Activated CD8-positive, alpha-beta T cell treated with anti-CD3 and anti-CD28 coated beads for 36 hours (primary cell): ENCODE results near the gene TF. TPM values are rescaled to one million over a fixed set of nuclear protein-coding genes. Genes with fewer than 3 reads are reported as not detected.

Experiments used
- ATAC-seq: fragments of 200-7000 bp; cut with Tn5 transposase; one replicate; pipeline ENCODE4 v1.10.0; 2021; ENCODE audit warnings: mild to moderate bottlenecking, moderate library complexity
- CTCF ChIA-PET: fragments of 350-600 bp; sonication (Branson Sonifier 250); formaldehyde crosslinking; loops from one replicate; lab custom pipeline; 2021; ENCODE audit warnings: antibody characterized with exemption; lab: Charles Lee
- POLR2A ChIA-PET: fragments of 350-600 bp; sonication (Branson Sonifier 250); formaldehyde crosslinking; loops from one replicate; lab custom pipeline; 2021; ENCODE audit warnings: antibody characterized with exemption; lab: Charles Lee
- DNase-seq: peaks from one replicate; pipeline ENCODE4 v3.0.0-alpha.2; 2020
- H3K27ac Mint-ChIP-seq: one replicate; pipeline ENCODE4 v1.8.0; 2021; ENCODE audit warnings: mild to moderate bottlenecking, mixed read lengths
- H3K27me3 Mint-ChIP-seq: one replicate; pipeline ENCODE4 v1.8.0; 2021; ENCODE audit warnings: mixed read lengths
- H3K36me3 Mint-ChIP-seq: one replicate; pipeline ENCODE4 v1.8.0; 2021; ENCODE audit warnings: low read depth, mixed read lengths
- H3K4me1 Mint-ChIP-seq: one replicate; pipeline ENCODE4 v1.8.0; 2021; ENCODE audit warnings: low read depth, mixed read lengths
- H3K4me3 Mint-ChIP-seq: one replicate; pipeline ENCODE4 v1.8.0; 2021; ENCODE audit warnings: mild to moderate bottlenecking, moderate library complexity, mixed read lengths
- H3K9me3 Mint-ChIP-seq: one replicate; pipeline ENCODE4 v1.8.0; 2021; ENCODE audit warnings: mixed read lengths
- CTCF ChIP-seq: fragments of 200-600 bp; IDR thresholded peaks from one replicate; pipeline ENCODE4 v1.8.0; 2022; ENCODE audit warnings: antibody characterized with exemption, mild to moderate bottlenecking
- intact Hi-C: fragments of 100-400 bp; cut with micrococcal nuclease; formaldehyde crosslinking; loops from one replicate; pipeline ENCODE4 v1.10.0; 2022
- total RNA-seq, 2 experiments: library from RNA; stranded (reverse); gene quantifications; one replicate each; pipeline ENCODE4 v1.2.3, GENCODE V29; 2021

Gene TF
- total RNA-seq, 2 experiments from 2014 or later = 0.02 to 0.34 TPM

DNA sequence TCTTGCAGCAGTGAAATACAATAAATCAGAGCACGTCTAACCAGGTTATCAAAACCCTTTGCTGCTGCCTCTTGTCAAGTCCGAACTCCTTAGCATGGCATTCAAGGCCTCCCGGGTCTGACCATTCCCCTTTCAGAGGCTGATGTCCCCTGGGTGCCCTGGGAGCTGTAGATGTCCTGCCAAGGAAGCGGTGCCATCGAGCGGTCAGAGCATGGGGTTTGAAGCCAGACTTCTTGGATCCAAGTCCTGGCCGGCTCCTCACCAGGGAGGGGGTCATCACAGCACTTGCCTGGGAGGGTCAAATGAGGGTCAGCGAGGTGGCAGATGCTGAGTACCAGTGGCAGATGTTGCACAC lies 496 bp downstream of the TF start:
- Mint-ChIP-seq H3K9me3 (no peaks in the 10 kb centered on the region), H3K36me3 (no peaks in the 10 kb centered on the region), H3K4me3 (no peak overlapping the region), H3K27me3 (peaks cover 37% of the 10 kb centered on the region), H3K4me1 (no peaks in the 10 kb centered on the region), H3K27ac (no peak overlapping the region)
- intact Hi-C loops = no loop called here
- no peak for ATAC-seq
- CTCF ChIA-PET = no interaction called here
- TF ChIP-seq CTCF = no peak
- no peak for DNase-seq
- POLR2A ChIA-PET = no interaction called here

GRCh38 chr3:133747373-133747772 lies 1.2 kb downstream of the TF start:
- Mint-ChIP-seq H3K36me3 (no peaks in the 10 kb centered on the region), H3K4me3 (no peak overlapping the region), H3K27me3 (peaks cover 37% of the 10 kb centered on the region), H3K9me3 (no peaks in the 10 kb centered on the region), H3K4me1 (no peaks in the 10 kb centered on the region), H3K27ac (no peak overlapping the region)
- no peak for DNase-seq
- ChIA-PET POLR2A (interaction anchor here (1.1 kb wide), 1 partner anchor 13 kb away, joined by 4 read pairs; no protein-coding TSS in a partner anchor), CTCF (no interaction called here)
- ATAC-seq = no peak
- TF ChIP-seq CTCF = no peak
- intact Hi-C loops = no loop called here

GRCh38 chr3:133747907-133748639 lies 1.9 kb downstream of the TF start:
- peaks cover 34% of the 10 kb centered on the region for H3K27me3 Mint-ChIP-seq
- DNase-seq (no peak), ATAC-seq (no peak)
- H3K4me1 Mint-ChIP-seq = no peaks in the 10 kb centered on the region
- no peaks in the 10 kb centered on the region for H3K36me3 Mint-ChIP-seq
- intact Hi-C loops = no loop called here
- POLR2A ChIA-PET = interaction anchor here (1.1 kb wide), 1 partner anchor 14 kb away, joined by 4 read pairs; no protein-coding TSS in a partner anchor
- CTCF ChIA-PET = no interaction called here
- H3K27ac Mint-ChIP-seq = no peak overlapping the region
- TF ChIP-seq CTCF = no peak
- H3K9me3 Mint-ChIP-seq = no peaks in the 10 kb centered on the region
- H3K4me3 Mint-ChIP-seq = no peak overlapping the region

- Mint-ChIP-seq H3K27ac (no peak overlapping the region), H3K4me3 (no peak overlapping the region), H3K27me3 (peaks cover 27% of the 10 kb centered on the region), H3K36me3 (no peaks in the 10 kb centered on the region), H3K4me1 (no peaks in the 10 kb centered on the region), H3K9me3 (no peaks in the 10 kb centered on the region)
- CTCF ChIA-PET = no interaction called here
- TF ChIP-seq CTCF = no peak
- ATAC-seq = no peak
- intact Hi-C loops = no loop called here
- DNase-seq = no peak
- POLR2A ChIA-PET = no interaction called here
These were observed 3.5 kb downstream of the TF start for GRCh38 chr3:133749427-133750258.

DNA sequence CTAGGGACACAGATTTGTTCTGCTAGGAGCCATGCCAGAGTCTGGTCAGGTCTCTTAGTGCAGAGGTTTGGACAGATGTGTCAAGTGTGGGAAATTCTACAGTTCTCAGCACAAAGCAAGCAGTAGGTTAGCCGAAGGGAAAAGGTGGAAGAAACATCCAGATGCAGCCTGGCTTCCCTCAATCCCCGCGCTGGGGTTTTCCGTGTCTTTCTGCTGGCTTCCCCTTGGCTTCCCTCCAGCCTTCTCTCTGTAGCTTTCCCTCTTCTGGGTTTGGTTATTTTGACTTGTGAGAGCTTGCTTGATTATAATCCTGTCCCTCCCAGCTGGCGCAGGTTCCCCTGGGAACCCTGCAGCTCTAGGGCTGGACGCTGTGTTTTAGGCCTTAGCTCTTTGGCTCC lies 4.1 kb downstream of the TF start:
- TF ChIP-seq CTCF = no peak
- intact Hi-C loops = no loop called here
- no peak for ATAC-seq
- DNase-seq = no peak
- Mint-ChIP-seq H3K27me3 (peaks cover 22% of the 10 kb centered on the region), H3K4me1 (no peaks in the 10 kb centered on the region), H3K9me3 (no peaks in the 10 kb centered on the region), H3K27ac (no peak overlapping the region), H3K4me3 (no peak overlapping the region), H3K36me3 (no peaks in the 10 kb centered on the region)
- POLR2A ChIA-PET = no interaction called here
- CTCF ChIA-PET = no interaction called here
